Kidney tubule cell (primary cell): ENCODE results near the gene CCR6.
"Not testable (repeated sequence)": the region's sequence is repeated elsewhere in the genome, so short reads cannot be mapped to it uniquely, and the experiment has no call there.

Source experiments
- DNase-seq: peaks from one replicate; pipeline ENCODE4 v3.0.0-alpha.2; 2018; ENCODE audit warnings: low spot score

The CCR6 gene

GRCh38 chr6:167172011-167172410 is 49.1 kb downstream of the CCR6 start:
- not testable (repeated sequence) for DNase-seq

- DNase-seq: not testable (repeated sequence)
Measured at GRCh38 chr6:167177271-167177670, 54.4 kb downstream of the CCR6 start.

- not testable (repeated sequence) for DNase-seq
Measured at GRCh38 chr6:167178896-167179655, 56.2 kb downstream of the CCR6 start.

- DNase-seq: not testable (repeated sequence)
Measured at GRCh38 chr6:167180086-167180485, 57.2 kb downstream of the CCR6 start.

- not testable (repeated sequence) for DNase-seq
Measured at GRCh38 chr6:167181351-167181750, 58.5 kb downstream of the CCR6 start.

GRCh38 chr6:167182913-167183314 is 60.0 kb downstream of the CCR6 start:
- DNase-seq: not testable (repeated sequence)

- not testable (repeated sequence) for DNase-seq
Measured at GRCh38 chr6:167185101-167185500, 62.2 kb downstream of the CCR6 start.

GRCh38 chr6:167187275-167187674 is 64.4 kb downstream of the CCR6 start:
- not testable (repeated sequence) for DNase-seq
